ENCODE results near the gene DCPS.

GRCh38 chr11:126328001-126328390 lies 24.1 kb downstream of the DCPS start:
- TF ChIP-seq CTCF (conservative IDR thresholded peaks at IDR 0.05) = no peak
- TF ChIP-seq EZH2 (IDR thresholded peaks at IDR 0.05; ENCODE audit: low read depth) = no peak
